ENCODE data around the gene USP44.

Gene USP44

DNA sequence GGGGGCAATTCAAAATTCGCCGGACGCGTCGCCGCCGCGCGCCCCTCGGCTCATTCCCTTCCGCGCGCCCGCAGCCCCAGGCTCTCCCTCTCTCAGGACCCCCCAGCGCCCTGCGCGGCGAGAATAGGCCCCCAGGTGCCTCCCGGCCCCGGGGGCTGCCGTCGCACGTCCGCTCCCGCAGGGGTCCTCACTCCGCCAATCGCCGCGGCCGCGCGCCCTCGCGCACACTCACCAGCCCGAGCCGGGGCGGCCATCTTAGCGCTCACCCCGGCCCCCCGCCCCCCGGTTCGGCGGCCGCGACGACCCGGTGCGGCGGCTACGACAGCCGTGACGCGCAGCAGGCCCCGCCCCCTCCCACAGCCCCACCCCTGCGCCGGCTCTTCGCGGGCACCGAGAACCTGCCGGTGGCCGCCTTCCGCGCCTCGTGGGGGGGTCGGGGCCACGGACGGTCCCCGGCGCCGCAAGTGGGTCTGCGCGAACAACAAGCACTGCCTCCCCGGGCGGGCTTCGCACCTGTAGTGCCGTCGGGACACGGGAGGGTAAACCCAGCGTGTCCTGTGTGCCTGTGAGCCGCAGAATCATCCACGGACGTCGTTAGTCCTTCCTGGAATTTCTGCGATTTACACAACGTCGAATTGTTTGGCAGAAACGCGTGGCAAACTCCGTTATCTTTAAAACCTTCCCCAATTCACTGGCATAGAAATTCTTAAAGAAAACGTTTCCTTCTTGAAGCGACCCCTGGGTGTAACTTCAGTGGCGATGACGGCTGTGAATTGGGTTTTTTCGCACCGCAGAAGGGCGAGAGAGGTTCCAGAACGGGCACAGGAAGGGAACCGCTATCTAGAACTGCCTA lies 2.5 kb downstream of the USP44 start:
- DNase-seq (ENCODE audit: low read depth in 2 of 3, low spot score in 2 of 3) = peak; percentile 19 to 40 (median 29)

- no peak for DNase-seq (ENCODE audit: low read depth in 2 of 3, low spot score in 2 of 3)
Observed at GRCh38 chr12:95548056-95548538, 3.2 kb downstream of the USP44 start.

DNA sequence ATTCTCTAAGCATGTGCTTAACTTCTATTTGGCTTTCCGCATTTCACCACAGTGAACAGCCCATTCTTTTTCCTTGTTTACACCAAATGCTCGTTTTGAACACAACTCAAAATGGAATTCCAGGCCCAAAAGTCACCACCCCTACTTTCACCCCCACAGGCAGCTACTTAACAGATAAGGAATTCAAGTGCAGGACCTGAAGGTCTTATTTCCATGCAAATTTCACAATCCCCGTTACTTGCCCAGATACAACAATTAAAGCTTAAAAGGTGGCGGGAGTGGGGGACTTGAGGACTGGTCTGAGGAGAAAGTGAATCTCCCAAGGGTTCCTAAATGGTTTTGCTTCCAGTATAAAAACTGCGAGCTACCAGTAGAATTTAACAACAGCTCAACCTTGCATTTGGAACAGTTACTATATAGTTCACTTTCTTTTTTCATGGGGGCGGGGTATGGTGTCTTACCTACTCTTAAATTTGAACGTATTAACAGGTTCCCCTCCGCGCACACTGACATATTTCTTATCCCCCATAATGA lies 3.7 kb downstream of the USP44 start:
- no peak for DNase-seq (ENCODE audit: low read depth in 2 of 3, low spot score in 2 of 3)

DNA sequence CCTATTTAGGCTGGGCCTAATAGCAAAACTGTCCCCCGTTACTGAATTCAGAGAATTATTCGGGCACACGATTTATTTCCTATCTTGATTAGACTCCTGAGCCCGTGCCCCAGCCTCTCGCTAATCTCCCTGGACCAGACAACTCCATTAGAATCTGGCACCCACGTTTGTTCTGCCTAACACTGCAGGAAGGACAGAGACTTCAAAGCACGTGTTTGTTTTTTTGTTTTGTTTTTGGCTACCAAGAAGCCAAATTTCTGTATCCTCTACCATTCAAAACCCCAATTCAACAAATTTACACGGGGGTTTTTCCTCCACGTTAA lies 4.8 kb downstream of the USP44 start:
- DNase-seq (ENCODE audit: low read depth in 2 of 3, low spot score in 2 of 3) = no peak

- DNase-seq (ENCODE audit: low read depth in 2 of 3, low spot score in 2 of 3) = no peak
Observed at GRCh38 chr12:95545731-95546490, 5.4 kb downstream of the USP44 start.

DNA sequence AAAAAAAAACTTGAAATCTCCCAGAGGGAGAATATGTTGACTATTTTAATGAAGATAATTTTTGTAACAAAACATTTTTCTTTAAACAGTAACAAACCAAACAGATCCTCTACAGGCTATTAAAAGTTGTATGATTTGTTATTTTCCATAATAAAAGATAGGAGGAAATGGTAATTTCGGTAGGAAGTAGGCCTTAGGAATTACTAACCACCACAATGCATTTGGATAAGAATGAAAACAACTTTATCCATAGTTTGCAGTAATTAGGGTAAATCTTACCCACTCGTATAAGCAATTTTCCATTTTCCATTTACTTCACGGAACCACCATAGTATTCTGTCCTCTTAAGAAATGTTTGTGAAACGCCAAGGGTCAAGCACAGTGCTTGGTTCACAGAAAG lies 6.0 kb downstream of the USP44 start:
- no peak for DNase-seq (ENCODE audit: low read depth in 2 of 3, low spot score in 2 of 3)

DNA sequence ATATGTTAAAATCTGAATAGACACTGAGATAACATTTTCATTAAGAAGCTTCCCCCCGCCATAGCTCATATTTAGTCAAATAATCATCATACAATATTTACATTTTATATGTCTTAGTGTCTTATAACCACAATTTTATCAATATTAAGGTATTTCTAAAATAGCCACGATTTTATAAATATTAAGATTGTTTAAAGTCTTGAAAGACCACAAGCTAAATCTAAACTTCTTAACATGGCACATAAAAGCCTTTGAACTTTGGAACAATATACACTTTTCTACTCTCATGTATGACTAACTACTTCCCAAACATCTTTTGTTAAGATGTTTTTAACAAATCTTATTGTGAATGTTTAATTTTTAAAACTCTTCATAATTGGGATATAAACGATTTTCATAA lies 6.5 kb downstream of the USP44 start:
- no peak for DNase-seq (ENCODE audit: low read depth in 2 of 3, low spot score in 2 of 3)

DNA sequence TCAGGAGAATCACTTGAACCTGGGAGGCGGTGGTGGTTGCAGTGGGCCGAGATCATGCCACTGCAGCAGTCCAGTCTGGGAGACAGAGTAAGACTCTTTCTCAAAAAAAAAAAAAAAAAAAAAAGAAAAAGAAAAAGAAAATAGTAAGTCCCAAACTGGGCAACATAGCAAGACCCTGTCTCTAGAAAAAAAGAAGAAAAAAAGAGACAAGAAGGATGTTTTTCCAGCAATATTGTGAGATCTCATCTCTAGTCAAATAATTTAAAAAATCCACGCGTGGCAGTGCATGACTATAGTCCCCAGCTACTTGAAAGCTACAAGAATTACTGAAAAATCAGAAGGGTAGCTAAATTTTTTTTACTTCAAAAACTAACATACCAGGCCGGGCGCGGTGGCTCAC lies 8.0 kb downstream of the USP44 start:
- DNase-seq (ENCODE audit: low read depth in 2 of 3, low spot score in 2 of 3) = no peak

DNA sequence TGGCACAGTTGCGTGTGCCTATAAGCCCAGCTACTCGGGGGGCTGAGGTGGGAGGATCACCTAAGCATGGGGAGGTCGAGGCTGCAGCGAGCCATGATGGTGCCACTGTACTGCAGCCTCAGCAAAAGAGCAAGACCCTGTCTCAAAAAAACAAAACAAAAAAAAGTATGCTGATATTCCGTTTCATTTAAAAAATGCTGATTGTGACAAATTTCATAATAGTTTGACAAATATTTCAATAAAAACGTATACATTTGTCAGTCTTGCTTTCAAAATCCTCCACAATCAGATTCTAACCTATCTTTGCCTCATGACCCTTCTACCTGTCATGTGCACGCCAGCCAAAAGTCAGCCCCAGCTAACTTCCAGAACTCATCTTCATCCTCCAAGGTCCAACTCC lies 9.8 kb downstream of the USP44 start:
- DNase-seq (ENCODE audit: low read depth in 2 of 3, low spot score in 2 of 3) = no peak

DNA sequence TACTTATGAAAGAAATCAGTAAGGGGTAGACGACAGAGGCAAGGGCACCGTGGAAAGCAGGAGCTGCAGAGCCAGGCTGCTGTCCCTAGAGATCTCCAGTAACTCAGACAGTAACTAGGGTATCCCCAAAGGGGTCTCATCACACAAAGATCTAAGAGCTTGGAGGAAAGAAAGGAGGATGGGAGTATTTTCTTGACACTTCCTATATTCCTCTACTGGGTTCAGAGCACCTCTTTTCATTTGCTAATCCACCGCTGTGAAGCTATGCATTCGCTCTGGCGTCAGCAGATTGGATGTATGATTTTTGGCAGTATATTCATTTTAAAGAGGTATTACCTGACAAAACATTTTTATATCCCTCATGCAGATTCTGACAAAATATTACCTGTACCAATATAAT lies 12.6 kb downstream of the USP44 start:
- no peak for DNase-seq (ENCODE audit: low read depth in 2 of 3, low spot score in 2 of 3)

DNA sequence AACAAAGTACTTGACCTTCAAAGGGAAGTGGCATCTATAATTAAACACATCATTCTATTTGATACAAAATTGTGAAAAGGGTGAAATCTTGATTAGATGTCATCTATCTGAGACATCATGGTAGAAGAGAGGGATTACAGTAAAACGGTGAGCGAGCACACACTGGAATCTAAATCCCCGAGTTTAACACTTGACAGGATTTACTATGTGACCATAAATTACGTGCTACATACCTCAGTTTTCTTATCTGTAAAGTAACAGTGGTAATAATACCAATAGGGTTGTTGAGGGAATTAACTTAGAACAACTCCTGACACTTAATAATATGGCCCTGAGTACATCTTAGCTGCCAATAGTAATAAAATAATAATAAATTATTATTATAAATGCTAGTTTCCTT lies 13.3 kb downstream of the USP44 start:
- DNase-seq (ENCODE audit: low read depth in 2 of 3, low spot score in 2 of 3) = no peak

GRCh38 chr12:95533985-95534384 lies 17.3 kb downstream of the USP44 start:
- no peak for DNase-seq (ENCODE audit: low read depth in 2 of 3, low spot score in 2 of 3)

DNA sequence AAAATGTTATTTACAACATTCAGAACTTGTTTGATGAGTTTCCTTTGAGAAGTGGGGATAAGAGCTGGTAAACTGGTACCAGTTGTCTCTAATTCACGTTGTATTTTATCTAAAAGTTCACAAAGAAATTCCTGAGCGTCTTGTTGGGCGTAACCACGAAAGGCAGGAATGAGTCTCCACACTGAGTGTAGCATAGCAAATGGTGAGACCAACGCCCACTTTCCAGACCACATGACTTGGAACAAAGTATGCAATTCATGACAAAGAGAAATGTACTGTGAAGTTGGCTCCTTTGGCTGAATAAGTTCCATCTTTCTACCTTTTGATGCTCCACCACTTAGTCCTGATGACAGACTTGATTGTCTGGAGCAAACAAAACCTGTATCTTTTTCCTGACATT lies 18.4 kb downstream of the USP44 start:
- DNase-seq (ENCODE audit: low read depth in 2 of 3, low spot score in 2 of 3) = no peak

DNA sequence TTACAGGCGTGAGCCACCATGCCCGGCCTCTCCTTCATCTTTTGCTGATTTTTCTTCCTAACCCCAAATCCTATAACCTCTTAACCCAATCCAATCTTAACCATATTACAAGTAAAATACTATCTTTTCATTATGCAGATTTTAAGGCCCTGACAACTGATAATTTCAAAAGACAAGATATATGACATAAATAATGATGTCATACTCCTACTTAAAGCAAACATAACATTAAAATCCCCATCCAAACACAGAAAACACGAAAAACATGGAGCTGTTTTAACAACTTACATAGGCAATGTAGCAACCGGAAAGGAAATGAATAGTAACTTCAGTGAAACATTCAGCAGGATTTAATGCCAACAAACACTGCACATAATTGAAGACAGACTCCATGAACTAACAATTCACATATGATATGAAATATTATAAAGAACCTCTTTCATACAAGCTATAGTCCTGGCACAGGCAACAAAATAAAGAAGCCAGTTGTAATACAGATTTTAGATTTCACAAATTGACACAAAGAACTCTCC lies 21.5 kb downstream of the USP44 start:
- DNase-seq (ENCODE audit: low read depth in 2 of 3, low spot score in 2 of 3) = no peak

DNA sequence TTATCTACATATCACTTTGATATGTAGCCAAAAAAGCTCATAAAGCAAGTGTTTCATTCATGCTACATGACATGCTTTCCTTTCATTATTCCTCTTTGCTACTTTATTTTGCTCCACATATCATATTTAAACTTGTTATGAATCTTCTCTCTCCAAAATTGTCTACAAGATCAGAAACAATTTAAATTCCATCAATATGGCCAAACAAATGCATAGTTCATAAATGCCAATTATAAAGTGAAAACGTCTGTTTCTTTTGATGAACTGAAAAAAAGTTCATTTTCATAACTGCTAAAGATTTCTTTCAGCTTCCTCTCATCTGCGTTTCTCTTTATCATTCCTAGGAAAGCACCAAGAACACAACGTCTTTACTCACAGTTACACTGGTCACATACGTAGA lies 22.8 kb downstream of the USP44 start:
- DNase-seq (ENCODE audit: low read depth in 2 of 3, low spot score in 2 of 3) = no peak

DNA sequence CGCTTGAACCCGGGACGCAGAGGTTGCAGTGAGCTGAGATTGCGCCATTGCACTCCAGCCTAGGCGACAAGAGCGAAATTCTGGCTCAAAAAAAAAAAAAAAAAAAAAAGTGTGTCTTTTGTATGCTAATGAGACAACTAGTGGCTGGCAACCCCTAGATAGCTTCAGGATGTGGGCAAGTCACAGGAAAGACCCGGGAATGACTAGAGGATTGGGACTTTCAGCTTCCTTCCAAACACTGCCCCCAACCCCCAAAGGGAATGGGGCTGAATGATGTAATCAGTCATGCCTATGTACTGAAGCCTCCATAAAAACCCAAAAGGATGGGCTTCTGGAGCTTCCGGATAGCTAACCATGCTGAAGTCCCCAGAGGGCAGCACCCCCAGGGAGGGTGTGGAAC lies 28.6 kb downstream of the USP44 start:
- DNase-seq (ENCODE audit: low read depth in 2 of 3, low spot score in 2 of 3) = no peak

DNA sequence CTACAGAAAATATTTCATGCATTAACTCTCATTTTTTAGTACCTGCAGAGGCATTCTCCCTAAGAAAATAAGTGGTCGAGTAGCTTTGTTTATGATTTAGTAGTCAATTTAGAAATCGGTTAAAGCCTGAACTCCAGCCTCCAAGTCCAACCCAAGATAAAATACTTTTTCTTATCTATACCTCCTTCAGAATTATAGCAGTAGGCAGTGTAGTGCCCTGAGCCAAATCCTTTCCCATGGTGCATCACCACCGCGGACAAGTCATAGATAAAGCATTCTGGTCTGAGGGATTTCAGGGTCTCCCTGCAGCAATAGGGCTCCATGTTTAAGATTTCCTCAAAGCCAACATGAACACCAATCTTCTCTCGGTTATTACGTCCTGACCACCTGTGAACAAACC lies 30.5 kb downstream of the USP44 start:
- no peak for DNase-seq (ENCODE audit: low read depth in 2 of 3, low spot score in 2 of 3)

- no peak for DNase-seq (ENCODE audit: low read depth in 2 of 3, low spot score in 2 of 3)
Observed at GRCh38 chr12:95518944-95519343, 32.3 kb downstream of the USP44 start.

GRCh38 chr12:95517246-95517645 lies 34.0 kb downstream of the USP44 start:
- DNase-seq (ENCODE audit: low read depth in 2 of 3, low spot score in 2 of 3) = no peak

DNA sequence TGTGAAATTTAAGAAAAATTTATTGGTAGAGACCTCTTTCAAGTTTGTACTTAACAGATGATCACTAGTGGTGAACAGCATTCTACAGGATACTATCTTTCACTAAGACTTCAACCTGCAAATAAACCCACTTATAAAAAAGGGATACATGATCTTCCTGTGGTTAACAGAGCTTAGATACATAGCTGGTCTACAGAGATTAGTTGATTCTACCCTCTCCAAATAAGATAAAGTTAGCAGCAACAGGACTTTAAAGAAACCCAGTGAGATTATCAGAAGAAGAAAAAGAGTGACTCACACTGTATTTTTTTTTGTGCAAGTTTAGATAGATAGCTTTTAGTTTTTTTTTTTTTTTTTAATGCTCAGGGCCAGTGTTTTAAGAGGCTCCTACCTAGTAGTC lies 34.5 kb downstream of the USP44 start:
- no peak for DNase-seq (ENCODE audit: low read depth in 2 of 3, low spot score in 2 of 3)

- no peak for DNase-seq (ENCODE audit: low read depth in 2 of 3, low spot score in 2 of 3)
Observed at GRCh38 chr12:95515197-95515596, 36.1 kb downstream of the USP44 start.

- no peak for DNase-seq (ENCODE audit: low read depth in 2 of 3, low spot score in 2 of 3)
Observed at GRCh38 chr12:95513599-95513998, 37.7 kb downstream of the USP44 start.

All from activated CD8-positive, alpha-beta memory T cell treated with anti-CD3 and anti-CD28 coated beads for 48 hours (primary cell).